ENCODE results near the gene TXNRD1. TPM values are rescaled to one million over a fixed set of nuclear protein-coding genes. Genes with fewer than 3 reads are reported as not detected.
A peak's percentile ranks its signal among the peaks of the same experiment; 100 is the strongest.
"Not testable (repeated sequence)": the region's sequence is repeated elsewhere in the genome, so short reads cannot be mapped to it uniquely, and the experiment has no call there.

The TXNRD1 gene
- total and polyA plus RNA-seq, 4 donors = 97.7 to 140 (median 117) TPM

GRCh38 chr12:104381341-104381730 is 165.8 kb downstream of the TXNRD1 start:
- H3K4me1 ChIP-seq (ENCODE audit: control insufficient read depth in 1 of 2, insufficient read depth in 2 of 2, low read length in 2 of 2) = no peaks in the 10 kb centered on the region
- H3K36me3 ChIP-seq (ENCODE audit: control insufficient read depth in 1 of 2, insufficient read depth in 2 of 2, low read length in 1 of 2) = no peaks in the 10 kb centered on the region
- no peak for ATAC-seq (ENCODE audit: low FRiP score)
- intact Hi-C loops (cut with DNase I) = loop anchor here (5.0 kb wide), 4 partner anchors 76 to 671 kb away; partner anchors contain the start of gene CHST11 (in 1 of the 2)
- H3K4me3 ChIP-seq (ENCODE audit: low read length in 2 of 2) = no peak overlapping the region
- no peak overlapping the region for H3K27ac ChIP-seq (ENCODE audit: low read depth in 1 of 2, low read length in 2 of 2)
- no peaks in the 10 kb centered on the region for H3K27me3 ChIP-seq (ENCODE audit: control insufficient read depth in 1 of 2, insufficient read depth in 2 of 2, low read length in 1 of 2)
- no peaks in the 10 kb centered on the region for H3K9me3 ChIP-seq (ENCODE audit: control insufficient read depth, low read length)
- WGBS, 2 donors = 48 to 57% methylated on average over 2 of the region's 2 CpGs
- no peak for DNase-seq

- Histone ChIP-seq H3K4me1 (ENCODE audit: control insufficient read depth in 1 of 2, insufficient read depth in 2 of 2, low read length in 2 of 2) (no peaks in the 10 kb centered on the region), H3K27me3 (ENCODE audit: control insufficient read depth in 1 of 2, insufficient read depth in 2 of 2, low read length in 1 of 2) (no peaks in the 10 kb centered on the region), H3K9me3 (ENCODE audit: control insufficient read depth, low read length) (no peaks in the 10 kb centered on the region), H3K27ac (ENCODE audit: low read depth in 1 of 2, low read length in 2 of 2) (no peak overlapping the region), H3K36me3 (ENCODE audit: control insufficient read depth in 1 of 2, insufficient read depth in 2 of 2, low read length in 1 of 2) (no peaks in the 10 kb centered on the region), H3K4me3 (ENCODE audit: low read length in 2 of 2) (no peak overlapping the region)
- DNase-seq (peak; percentile 78 to 90), ATAC-seq (ENCODE audit: low FRiP score) (peak; percentile 91)
- intact Hi-C loops (cut with DNase I) = loop anchor here (2.0 to 5.0 kb wide), 5 partner anchors 75 to 671 kb away; partner anchors contain the start of gene CHST11 (in 1 of the 2)
- WGBS, 2 donors = 20 to 24% methylated on average over 18 of the region's 18 CpGs
Measured at GRCh38 chr12:104381731-104382480, 166.3 kb downstream of the TXNRD1 start.

DNA sequence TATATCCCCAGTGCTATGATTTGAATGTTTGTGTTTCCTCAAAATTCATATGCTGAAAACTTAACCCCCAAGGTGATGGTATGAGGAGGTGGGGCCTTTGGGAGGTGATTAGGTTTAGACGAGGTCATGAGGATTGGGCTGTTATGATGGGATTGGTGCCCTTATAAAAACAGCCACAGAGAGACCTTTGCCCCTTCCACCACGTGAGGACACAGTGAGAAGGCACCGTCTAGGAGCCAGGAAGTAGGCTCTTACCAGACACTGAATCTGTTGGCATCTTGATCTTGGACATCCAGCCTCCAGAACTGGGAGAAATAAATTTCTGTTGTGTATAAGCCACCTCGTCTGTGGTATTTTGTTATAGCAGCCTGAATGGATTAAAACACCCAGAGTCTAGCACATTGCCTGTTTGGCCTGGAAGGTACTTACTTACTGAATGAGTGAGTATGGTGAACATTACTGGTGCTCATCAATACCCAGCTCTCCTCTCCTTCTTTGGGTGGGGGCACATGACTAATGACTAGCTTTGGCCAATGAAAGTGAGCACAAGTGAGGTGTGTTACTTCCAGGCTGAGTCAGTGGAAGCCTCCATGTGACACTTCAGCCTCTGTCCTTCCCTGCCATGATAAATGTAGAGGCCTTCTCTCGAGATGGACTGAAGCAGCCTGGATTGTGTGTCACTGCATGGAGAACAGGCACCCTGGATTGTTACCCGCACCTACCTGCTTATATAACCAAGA is 168.7 kb downstream of the TXNRD1 start:
- intact Hi-C loops (cut with DNase I) = loop anchor here (5.0 kb wide), 4 partner anchors 73 to 668 kb away; partner anchors contain the start of gene CHST11 (in 1 of the 2)
- H3K4me1 ChIP-seq (ENCODE audit: control insufficient read depth in 1 of 2, insufficient read depth in 2 of 2, low read length in 2 of 2) = no peaks in the 10 kb centered on the region
- H3K36me3 ChIP-seq (ENCODE audit: control insufficient read depth in 1 of 2, insufficient read depth in 2 of 2, low read length in 1 of 2) = no peaks in the 10 kb centered on the region
- H3K9me3 ChIP-seq (ENCODE audit: control insufficient read depth, low read length) = no peaks in the 10 kb centered on the region
- no peak for ATAC-seq (ENCODE audit: low FRiP score)
- no peaks in the 10 kb centered on the region for H3K27me3 ChIP-seq (ENCODE audit: control insufficient read depth in 1 of 2, insufficient read depth in 2 of 2, low read length in 1 of 2)
- H3K4me3 ChIP-seq (ENCODE audit: low read length in 2 of 2) = no peak overlapping the region
- 85 to 88% methylated on average over 6 of the region's 6 CpGs for WGBS, 2 donors
- DNase-seq = no peak
- no peak overlapping the region for H3K27ac ChIP-seq (ENCODE audit: low read depth in 1 of 2, low read length in 2 of 2)

DNA sequence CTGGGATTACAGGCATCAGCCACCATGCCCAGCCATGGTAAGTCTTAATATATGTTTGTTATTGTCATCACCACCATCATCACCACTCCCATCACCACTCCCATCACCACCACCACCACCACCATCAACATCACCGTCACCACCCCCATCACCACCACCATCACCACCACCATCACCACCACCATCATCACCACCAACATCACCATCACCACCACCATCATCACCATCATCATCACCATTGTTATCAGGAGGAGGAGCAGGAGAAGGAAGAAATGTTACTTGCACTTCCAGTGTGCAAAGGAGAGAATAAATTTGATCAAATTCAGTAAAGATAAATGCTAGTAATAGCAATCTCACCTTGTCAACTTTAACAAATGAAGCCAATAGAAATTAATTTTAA is 169.9 kb downstream of the TXNRD1 start:
- WGBS, 2 donors = 90 to 96% methylated on average over 1 of the region's 1 CpG
- intact Hi-C loops (cut with DNase I) = no loop called here

GRCh38 chr12:104386461-104386860 is 170.9 kb downstream of the TXNRD1 start:
- no peaks in the 10 kb centered on the region for H3K27me3 ChIP-seq (ENCODE audit: control insufficient read depth in 1 of 2, insufficient read depth in 2 of 2, low read length in 1 of 2)
- no peak for DNase-seq
- H3K4me1 ChIP-seq (ENCODE audit: control insufficient read depth in 1 of 2, insufficient read depth in 2 of 2, low read length in 2 of 2) = no peaks in the 10 kb centered on the region
- H3K4me3 ChIP-seq (ENCODE audit: low read length in 2 of 2) = no peak overlapping the region
- WGBS, 2 donors = 96 to 97% methylated on average over 3 of the region's 3 CpGs
- no peaks in the 10 kb centered on the region for H3K36me3 ChIP-seq (ENCODE audit: control insufficient read depth in 1 of 2, insufficient read depth in 2 of 2, low read length in 1 of 2)
- no peak for ATAC-seq (ENCODE audit: low FRiP score)
- H3K9me3 ChIP-seq (ENCODE audit: control insufficient read depth, low read length) = no peaks in the 10 kb centered on the region
- intact Hi-C loops (cut with DNase I) = no loop called here
- H3K27ac ChIP-seq (ENCODE audit: low read depth in 1 of 2, low read length in 2 of 2) = no peak overlapping the region

More for the DNA sequence above, 169.9 kb downstream of the TXNRD1 start:
- H3K4me3 ChIP-seq (ENCODE audit: low read length in 2 of 2) = no peak overlapping the region
- no peak overlapping the region for H3K27ac ChIP-seq (ENCODE audit: low read depth in 1 of 2, low read length in 2 of 2)
- H3K36me3 ChIP-seq (ENCODE audit: control insufficient read depth in 1 of 2, insufficient read depth in 2 of 2, low read length in 1 of 2) = no peaks in the 10 kb centered on the region
- DNase-seq = no peak
- H3K27me3 ChIP-seq (ENCODE audit: control insufficient read depth in 1 of 2, insufficient read depth in 2 of 2, low read length in 1 of 2) = no peaks in the 10 kb centered on the region
- no peaks in the 10 kb centered on the region for H3K4me1 ChIP-seq (ENCODE audit: control insufficient read depth in 1 of 2, insufficient read depth in 2 of 2, low read length in 2 of 2)
- ATAC-seq (ENCODE audit: low FRiP score) = no peak
- no peaks in the 10 kb centered on the region for H3K9me3 ChIP-seq (ENCODE audit: control insufficient read depth, low read length)

- ATAC-seq (ENCODE audit: low FRiP score) = no peak
- intact Hi-C loops (cut with DNase I) = no loop called here
Measured at GRCh38 chr12:104387190-104387589, 171.6 kb downstream of the TXNRD1 start.

GRCh38 chr12:104394086-104394485 is 178.5 kb downstream of the TXNRD1 start:
- intact Hi-C loops (cut with DNase I); H3K4me3 ChIP-seq (ENCODE audit: low read length in 2 of 2); H3K9me3 ChIP-seq (ENCODE audit: control insufficient read depth, low read length); H3K36me3 ChIP-seq (ENCODE audit: control insufficient read depth in 1 of 2, insufficient read depth in 2 of 2, low read length in 1 of 2); H3K27ac ChIP-seq (ENCODE audit: low read depth in 1 of 2, low read length in 2 of 2); H3K4me1 ChIP-seq (ENCODE audit: control insufficient read depth in 1 of 2, insufficient read depth in 2 of 2, low read length in 2 of 2); DNase-seq; ATAC-seq (ENCODE audit: low FRiP score); H3K27me3 ChIP-seq (ENCODE audit: control insufficient read depth in 1 of 2, insufficient read depth in 2 of 2, low read length in 1 of 2): not testable (repeated sequence)
- 89 to 96% methylated on average over 10 to 11 of the region's 11 CpGs for WGBS, 2 donors

More at GRCh38 chr12:104387190-104387589, 171.6 kb downstream of the TXNRD1 start:
- Histone ChIP-seq H3K27me3 (ENCODE audit: control insufficient read depth in 1 of 2, insufficient read depth in 2 of 2, low read length in 1 of 2) (no peaks in the 10 kb centered on the region), H3K27ac (ENCODE audit: low read depth in 1 of 2, low read length in 2 of 2) (no peak overlapping the region), H3K36me3 (ENCODE audit: control insufficient read depth in 1 of 2, insufficient read depth in 2 of 2, low read length in 1 of 2) (no peaks in the 10 kb centered on the region), H3K4me3 (ENCODE audit: low read length in 2 of 2) (no peak overlapping the region), H3K9me3 (ENCODE audit: control insufficient read depth, low read length) (no peaks in the 10 kb centered on the region), H3K4me1 (ENCODE audit: control insufficient read depth in 1 of 2, insufficient read depth in 2 of 2, low read length in 2 of 2) (no peaks in the 10 kb centered on the region)
- 7 to 18% methylated on average over 7 of the region's 7 CpGs for WGBS, 2 donors
- DNase-seq = no peak

Data from aorta (tissue), 5 donors.